ENCODE results near the gene ZNF532.
"Not testable (repeated sequence)": the region's sequence is repeated elsewhere in the genome, so short reads cannot be mapped to it uniquely, and the experiment has no call there.

Gene ZNF532

GRCh38 chr18:58864146-58865032, at the start of gene ZNF532:
TSS of gene ZNF532 (plus strand) at chr18:58864877. CDS start in a region left out here.
- no peak for DNase-seq (ENCODE audit: low spot score)

GRCh38 chr18:58819051-58819450, 45.6 kb upstream of the ZNF532 start:
- no peak for DNase-seq (ENCODE audit: low spot score)

GRCh38 chr18:58820251-58820650, 44.4 kb upstream of the ZNF532 start:
- no peak for DNase-seq (ENCODE audit: low spot score)

GRCh38 chr18:58822944-58823343, 41.7 kb upstream of the ZNF532 start:
- no peak for DNase-seq (ENCODE audit: low spot score)

GRCh38 chr18:58823412-58823811, 41.3 kb upstream of the ZNF532 start:
- no peak for DNase-seq (ENCODE audit: low spot score)

GRCh38 chr18:58826926-58827325, 37.8 kb upstream of the ZNF532 start:
- DNase-seq (ENCODE audit: low spot score), result not testable (repeated sequence)

GRCh38 chr18:58827428-58827827, 37.2 kb upstream of the ZNF532 start:
- no peak for DNase-seq (ENCODE audit: low spot score)

GRCh38 chr18:58827886-58828285, 36.8 kb upstream of the ZNF532 start:
- no peak for DNase-seq (ENCODE audit: low spot score)

GRCh38 chr18:58828399-58829121, 36.1 kb upstream of the ZNF532 start:
- no peak for DNase-seq (ENCODE audit: low spot score)

GRCh38 chr18:58829263-58829662, 35.4 kb upstream of the ZNF532 start:
- DNase-seq (ENCODE audit: low spot score), result no peak

GRCh38 chr18:58829886-58830285, 34.8 kb upstream of the ZNF532 start:
- not testable (repeated sequence) for DNase-seq (ENCODE audit: low spot score)

- no peak for DNase-seq (ENCODE audit: low spot score)
These were observed 33.1 kb upstream of the ZNF532 start for GRCh38 chr18:58831606-58832005.

GRCh38 chr18:58838165-58838860, 26.4 kb upstream of the ZNF532 start:
- no peak for DNase-seq (ENCODE audit: low spot score)

GRCh38 chr18:58838946-58839345, 25.7 kb upstream of the ZNF532 start:
- no peak for DNase-seq (ENCODE audit: low spot score)

- DNase-seq (ENCODE audit: low spot score), result no peak
These were observed 21.5 kb upstream of the ZNF532 start for GRCh38 chr18:58842978-58843687.

GRCh38 chr18:58843688-58844035, 21.0 kb upstream of the ZNF532 start:
- DNase-seq (ENCODE audit: low spot score), result no peak

GRCh38 chr18:58844871-58845270, 19.8 kb upstream of the ZNF532 start:
- no peak for DNase-seq (ENCODE audit: low spot score)

- no peak for DNase-seq (ENCODE audit: low spot score)
These were observed 18.6 kb upstream of the ZNF532 start for GRCh38 chr18:58845928-58846724.

GRCh38 chr18:58847383-58848071, 17.1 kb upstream of the ZNF532 start:
- DNase-seq (ENCODE audit: low spot score), result no peak

GRCh38 chr18:58848685-58849084, 16.0 kb upstream of the ZNF532 start:
- DNase-seq (ENCODE audit: low spot score), result no peak
